BJ (cell line): Measurements from ENCODE around the gene SOX2. TPM values are rescaled to one million over a fixed set of nuclear protein-coding genes. Genes with fewer than 3 reads are reported as not detected.

Experiments
- polyA plus RNA-seq: library from polyadenylated mRNA; depleted of rRNA; stranded (reverse); fragments of >200 nt; gene quantifications from 2 replicates; pipeline ENCODE4 v1.2.3, GENCODE V29; 2011
- small RNA-seq: library from RNA; depleted of rRNA; stranded (forward); fragments of <200 nt; gene quantifications from one replicate; pipeline ENCODE3, GENCODE V24; 2012; ENCODE audit warnings: low replicate concordance, low read depth; ENCODE audit not compliant: insufficient read length

The SOX2 gene
- polyA plus RNA-seq, 1 experiment = not detected

Small RNAs within 50 kb of the gene (small RNA-seq; reads per million reads assigned to genes)
- not detected for gene RF01954
